Heart left ventricle (tissue), 16 donors: Measurements from ENCODE around the gene CACTIN. TPM values are rescaled to one million over a fixed set of nuclear protein-coding genes. Genes with fewer than 3 reads are reported as not detected.
"Not testable (repeated sequence)": the region's sequence is repeated elsewhere in the genome, so short reads cannot be mapped to it uniquely, and the experiment has no call there.

ENCODE experiments used
- ATAC-seq, 4 donors: fragments of 200-7000 bp; cut with Tn5 transposase; one replicate each; pipeline ENCODE4 v1.9.1; 2020 to 2022; ENCODE audit warnings: moderate library complexity in 4 of 4, mild to moderate bottlenecking in 3 of 4, moderate number of reproducible peaks in 1 of 4
- DNase-seq, 5 donors: peaks; one replicate each; pipeline ENCODE4 v3.0.0-alpha.2; 2020
- H3K27ac ChIP-seq, 12 donors: fragments of 200-600 bp; sonication (generic) in 4 of 12; one replicate each; pipeline versions ENCODE4 v1.5.0 to v1.8.0; 2016 to 2022; ENCODE audit warnings: mild to moderate bottlenecking in 2 of 12
- H3K27me3 ChIP-seq, 9 donors: fragments of 200-600 bp; sonication (generic) in 2 of 9; one replicate each; pipeline versions ENCODE4 v1.5.1 to v1.8.0; 2016 to 2022; ENCODE audit warnings: mild to moderate bottlenecking in 3 of 9
- H3K36me3 ChIP-seq, 9 donors: fragments of 200-600 bp; sonication (generic) in 2 of 9; one replicate each; pipeline versions ENCODE4 v1.5.0 to v1.8.0; 2018 to 2022; ENCODE audit warnings: mild to moderate bottlenecking in 2 of 9
- H3K4me1 ChIP-seq, 12 donors: fragments of 200-600 bp; sonication (generic) in 4 of 12; one replicate each; pipeline versions ENCODE4 v1.5.0 to v1.8.0; 2016 to 2022; ENCODE audit warnings: mild to moderate bottlenecking in 3 of 12
- H3K4me3 ChIP-seq, 12 donors: fragments of 200-600 bp; sonication (generic) in 4 of 12; one replicate each; pipeline versions ENCODE4 v1.5.0 to v1.8.0; 2017 to 2022; ENCODE audit warnings: mild to moderate bottlenecking in 9 of 12, moderate library complexity in 4 of 12
- H3K9me3 ChIP-seq, 12 donors: fragments of 200-600 bp; sonication (generic) in 4 of 12; one replicate each; pipeline versions ENCODE4 v1.5.0 to v1.8.0; 2016 to 2022; ENCODE audit warnings: mild to moderate bottlenecking in 1 of 12
- POLR2A ChIP-seq, 2 donors: fragments of 450-650 bp; IDR thresholded peaks; one replicate each; pipeline ENCODE4 v1.6.1; 2017; ENCODE audit warnings: antibody characterized with exemption in 2 of 2, mild to moderate bottlenecking in 2 of 2, moderate library complexity in 2 of 2
- WGBS, 4 donors: extraction: QIAGEN DNeasy Blood & Tissue Kit in 2 of 4; methylation state at CpG; one replicate each; pipeline versions ENCODE4 v1.1.5 to v1.1.7; 2013 to 2018; 5-methylcytosine and 5-hydroxymethylcytosine counted together
- intact Hi-C, 10 donors: fragments of 100-400 bp; cut with DNase I; formaldehyde crosslinking; loops; one replicate each; pipeline versions ENCODE4 v1.11.1 to v1.14.2; 2022
- polyA plus RNA-seq, 2 donors: library from polyadenylated mRNA; stranded (reverse); fragments of 200-250 nt; gene quantifications; one replicate each; pipeline ENCODE4 v1.2.3, GENCODE V29; 2013
- total RNA-seq, 9 donors: library from RNA; depleted of rRNA in 2 of 9; stranded (reverse); fragments of >200 nt in 2 of 9; fragmentation: NEBNext Ultra II Directional in 3 of 9; extraction: Animal tissue kit (Norgen Biotek cat#: 25700) in 3 of 9; gene quantifications; one replicate each; pipeline versions ENCODE4 v1.1.0 to v1.2.4, GENCODE V29; 2016 to 2023
- TF ChIP-seq, protein P1 (sequence below), 12 donors: fragments of 200-600 bp; sonication (generic) in 4 of 12; IDR thresholded peaks; one replicate each; pipeline versions ENCODE4 v1.5.0 to v1.8.0; 2018 to 2022; ENCODE audit warnings: antibody characterized with exemption in 12 of 12, mild to moderate bottlenecking in 5 of 12
- donor health status: ischemic (EF 13 %, LVEDD 7.1; RV severe dilation, severe dysfunction).
- donor health status: healthy with polysubstance abuse.
- donor health status: DM: no; HTN: yes; CAD: no.
- donor health status: DM: no; HTN: no; CAD: no.
- donor health status: ischemic (EF 25% LVEDD 6.9; RV normal size, moderate dysfunction).
- donor health status: ischemic (EF 25% LVEDD 5.7; RV mildly dilated, moderate dysfunction).
- donor health status: healthy.
- donor health status: DM: yes; HTN: yes; CAD: no.
- donor health status: ischemic (EF 35%, LVEDD 5.7; RV mildly dilated, moderate dysfunction).
- donor health status: nonischemic (EF 11% LVEDD 7.7; RV severe dilation, severe dysfunction).
- donor health status: DM: yes; HTN: yes; CAD: no.
- donor health status: PGD.
- donor health status: ischemic (EF 29% LVEDD 5.4; RV normal size, mild dysfunction).
- donor health status: nonischemic (EF 23%, LVEDD 6.1; RV moderate dilation, normal function).

Gene CACTIN
- total and polyA plus RNA-seq, 11 donors, result 9.8 to 23.4 (median 14.1) TPM

DNA sequence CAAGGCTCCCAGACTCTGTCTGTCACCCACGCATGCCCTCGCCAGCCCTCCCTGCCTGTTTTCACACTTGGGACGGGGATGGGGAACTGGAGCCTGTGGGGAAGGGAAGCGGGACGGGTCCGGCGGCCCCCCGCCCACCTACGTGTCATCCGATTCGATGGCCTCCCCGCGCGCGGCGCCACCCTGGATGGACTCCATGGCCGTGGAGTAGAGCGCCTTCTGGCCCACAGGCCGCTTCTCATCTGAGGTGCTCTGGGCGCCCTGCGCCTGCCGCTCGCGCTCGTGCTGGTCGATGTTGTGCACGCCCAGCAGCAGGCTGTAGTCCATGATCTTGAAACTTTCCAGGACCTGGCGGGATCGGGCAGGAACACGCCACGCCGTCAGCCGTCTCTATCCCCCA is 25.1 kb upstream of the CACTIN start:
- Histone ChIP-seq H3K27me3 (no peaks in the 10 kb centered on the region), H3K9me3 (no peaks in the 10 kb centered on the region), H3K27ac (no peak overlapping the region), H3K4me3 (no peak overlapping the region), H3K4me1 (no peaks in the 10 kb centered on the region), H3K36me3 (peaks cover 0 to 80% (median 66%) of the 10 kb centered on the region in 9 donors)
- 97 to 98% (median 98%) methylated on average over 31 to 33 of the region's 33 CpGs for WGBS, 4 donors
- DNase-seq (no peak), ATAC-seq (no peak)
- intact Hi-C loops, result no loop called here
- TF ChIP-seq POLR2A (IDR thresholded peaks at IDR 0.05), result no peak
- TF ChIP-seq, protein P1, sequence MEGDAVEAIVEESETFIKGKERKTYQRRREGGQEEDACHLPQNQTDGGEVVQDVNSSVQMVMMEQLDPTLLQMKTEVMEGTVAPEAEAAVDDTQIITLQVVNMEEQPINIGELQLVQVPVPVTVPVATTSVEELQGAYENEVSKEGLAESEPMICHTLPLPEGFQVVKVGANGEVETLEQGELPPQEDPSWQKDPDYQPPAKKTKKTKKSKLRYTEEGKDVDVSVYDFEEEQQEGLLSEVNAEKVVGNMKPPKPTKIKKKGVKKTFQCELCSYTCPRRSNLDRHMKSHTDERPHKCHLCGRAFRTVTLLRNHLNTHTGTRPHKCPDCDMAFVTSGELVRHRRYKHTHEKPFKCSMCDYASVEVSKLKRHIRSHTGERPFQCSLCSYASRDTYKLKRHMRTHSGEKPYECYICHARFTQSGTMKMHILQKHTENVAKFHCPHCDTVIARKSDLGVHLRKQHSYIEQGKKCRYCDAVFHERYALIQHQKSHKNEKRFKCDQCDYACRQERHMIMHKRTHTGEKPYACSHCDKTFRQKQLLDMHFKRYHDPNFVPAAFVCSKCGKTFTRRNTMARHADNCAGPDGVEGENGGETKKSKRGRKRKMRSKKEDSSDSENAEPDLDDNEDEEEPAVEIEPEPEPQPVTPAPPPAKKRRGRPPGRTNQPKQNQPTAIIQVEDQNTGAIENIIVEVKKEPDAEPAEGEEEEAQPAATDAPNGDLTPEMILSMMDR (IDR thresholded peaks at IDR 0.05), result no peak

DNA sequence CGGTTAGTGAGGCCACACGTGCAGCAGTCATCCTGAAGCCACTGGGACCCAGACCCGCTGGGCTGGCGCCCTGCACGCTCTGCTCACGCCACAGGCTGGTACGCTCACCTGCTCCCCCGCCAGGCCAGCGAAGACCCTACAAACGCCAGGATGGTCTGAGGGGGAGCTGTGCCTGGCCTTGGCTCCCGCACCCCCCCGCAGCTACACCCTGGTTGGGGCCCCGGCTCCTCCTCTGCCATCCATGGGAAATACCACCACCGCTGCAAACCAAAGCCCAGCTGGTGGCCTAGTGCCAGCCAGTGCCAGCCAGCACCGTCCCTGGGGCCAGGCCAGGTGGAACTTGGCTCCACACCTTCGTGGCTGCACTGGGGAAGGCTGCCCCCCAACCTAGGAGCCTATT is 23.3 kb upstream of the CACTIN start:
- H3K9me3 ChIP-seq, result no peaks in the 10 kb centered on the region
- intact Hi-C loops, result no loop called here
- no peak for TF ChIP-seq POLR2A (IDR thresholded peaks at IDR 0.05)
- TF ChIP-seq, protein P1 (IDR thresholded peaks at IDR 0.05), result no peak
- ATAC-seq (no peak), DNase-seq (no peak)
- no peak overlapping the region for H3K4me3 ChIP-seq
- H3K27me3 ChIP-seq, result no peaks in the 10 kb centered on the region
- WGBS, 4 donors, result 88 to 94% (median 91%) methylated on average over 11 to 16 of the region's 16 CpGs
- H3K36me3 ChIP-seq, result peaks cover 0 to 81% (median 68%) of the 10 kb centered on the region in 9 donors
- H3K27ac ChIP-seq, result no peak overlapping the region
- peaks cover 0 to 7% (median 0%) of the 10 kb centered on the region in 12 donors for H3K4me1 ChIP-seq

DNA sequence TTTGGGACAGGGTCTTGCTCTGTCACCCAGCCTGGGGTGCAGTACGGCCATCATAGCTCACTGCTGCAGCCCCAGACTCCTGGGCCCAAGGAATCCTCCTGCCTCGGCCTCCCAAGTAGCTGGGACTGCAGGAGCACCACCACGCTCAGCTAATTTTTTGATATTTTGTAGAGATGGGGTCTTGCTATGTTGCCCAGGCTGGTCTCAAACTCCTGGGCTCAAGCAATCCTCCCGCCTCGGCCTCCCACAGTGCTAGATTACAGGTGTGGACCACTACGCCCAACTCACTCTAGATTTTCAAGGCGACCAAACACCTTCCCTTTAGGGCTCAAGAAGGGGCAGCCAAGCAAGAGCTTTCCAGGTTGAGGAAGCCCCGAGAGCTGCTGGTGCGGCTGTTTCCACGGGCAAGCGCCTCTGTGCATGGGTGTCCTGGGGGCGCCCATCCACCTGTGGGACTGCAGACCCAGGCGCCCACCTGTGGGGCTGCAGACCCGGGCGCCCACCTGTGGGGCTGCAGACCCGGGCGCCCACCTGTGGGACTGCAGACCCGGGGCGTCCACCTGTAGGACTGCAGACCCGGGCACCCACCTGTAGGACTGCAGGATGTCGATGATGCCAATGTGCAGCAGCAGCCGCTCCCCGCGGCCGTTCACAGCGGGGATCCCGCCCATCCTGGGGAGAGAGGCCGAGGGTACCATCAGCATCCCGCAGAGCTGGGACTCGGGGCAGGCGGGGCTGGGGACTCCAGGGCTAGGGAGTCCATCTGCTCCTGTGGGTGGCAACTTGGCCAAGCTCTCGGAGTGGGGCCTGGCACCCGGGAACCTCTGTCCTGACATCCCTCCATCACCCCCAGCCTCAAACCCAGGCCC is 21.7 kb upstream of the CACTIN start:
- ATAC-seq (no peak), DNase-seq (no peak)
- TF ChIP-seq, protein P1 (IDR thresholded peaks at IDR 0.05), result no peak
- TF ChIP-seq POLR2A (IDR thresholded peaks at IDR 0.05), result no peak
- peaks cover 0 to 85% (median 66%) of the 10 kb centered on the region in 9 donors for H3K36me3 ChIP-seq
- H3K4me3 ChIP-seq, result no peak overlapping the region
- intact Hi-C loops, result no loop called here
- no peaks in the 10 kb centered on the region for H3K27me3 ChIP-seq
- H3K9me3 ChIP-seq, result no peaks in the 10 kb centered on the region
- no peak overlapping the region for H3K27ac ChIP-seq
- H3K4me1 ChIP-seq, result peaks cover 0 to 10% (median 0%) of the 10 kb centered on the region in 12 donors
- WGBS, 4 donors, result 95 to 96% (median 95%) methylated on average over 29 to 33 of the region's 33 CpGs

DNA sequence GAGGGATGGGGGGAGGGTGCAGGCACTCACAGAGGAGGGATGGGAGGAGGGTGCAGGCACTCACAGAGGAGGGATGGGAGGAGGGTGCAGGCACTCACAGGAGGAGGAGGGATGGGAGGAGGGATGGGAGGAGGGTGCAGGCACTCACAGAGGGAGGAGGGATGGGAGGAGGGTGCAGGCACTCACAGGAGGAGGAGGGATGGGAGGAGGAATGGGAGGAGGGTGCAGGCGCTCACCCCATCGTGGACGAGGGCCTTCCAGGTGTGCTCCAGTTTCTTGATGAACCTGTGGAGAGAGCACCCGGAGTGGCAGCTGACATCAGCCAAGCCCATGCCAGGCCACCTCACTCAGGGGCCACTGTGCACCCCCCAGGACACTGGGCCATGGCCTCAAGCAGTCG is 20.5 kb upstream of the CACTIN start:
- H3K27me3 ChIP-seq, intact Hi-C loops, H3K27ac ChIP-seq, ATAC-seq, H3K9me3 ChIP-seq, H3K4me3 ChIP-seq, DNase-seq, H3K4me1 ChIP-seq: not testable (repeated sequence)
- WGBS, 4 donors, result 94 to 95% (median 94%) methylated on average over 5 of the region's 5 CpGs
- peaks cover 0 to 85% (median 64%) of the 10 kb centered on the region in 9 donors for H3K36me3 ChIP-seq
